HG03039 (cell line): ENCODE measurements around the gene LPCAT4.
"Not testable (repeated sequence)": the region's sequence is repeated elsewhere in the genome, so short reads cannot be mapped to it uniquely, and the experiment has no call there.

Experiments used
- ATAC-seq: cut with Tn5 transposase; IDR thresholded peaks from one replicate; pipeline ENCODE4 v1.9.1; 2021; ENCODE audit warnings: mild to moderate bottlenecking, moderate library complexity; ENCODE audit not compliant: unreplicated experiment

Gene LPCAT4

GRCh38 chr15:34364041-34364440 lies 3.0 kb downstream of the LPCAT4 start:
- ATAC-seq: no peak

- no peak for ATAC-seq
Observed at GRCh38 chr15:34362047-34362773, 4.8 kb downstream of the LPCAT4 start.

GRCh38 chr15:34361278-34361677 lies 5.7 kb downstream of the LPCAT4 start:
- ATAC-seq: no peak

- ATAC-seq: no peak
Observed at GRCh38 chr15:34360298-34360697, 6.7 kb downstream of the LPCAT4 start.

- ATAC-seq: no peak
Observed at GRCh38 chr15:34359416-34359815, 7.6 kb downstream of the LPCAT4 start.

- ATAC-seq: no peak
Observed at GRCh38 chr15:34358948-34359347, 8.0 kb downstream of the LPCAT4 start.

- no peak for ATAC-seq
Observed at GRCh38 chr15:34358367-34358766, 8.6 kb downstream of the LPCAT4 start.

GRCh38 chr15:34357653-34358052 lies 9.3 kb downstream of the LPCAT4 start:
- no peak for ATAC-seq

GRCh38 chr15:34355241-34355640 lies 11.8 kb downstream of the LPCAT4 start:
- ATAC-seq: no peak

GRCh38 chr15:34354286-34354685 lies 12.7 kb downstream of the LPCAT4 start:
- ATAC-seq: no peak

- ATAC-seq: no peak
Observed at GRCh38 chr15:34353627-34354026, 13.4 kb downstream of the LPCAT4 start.

GRCh38 chr15:34352996-34353395 lies 14.0 kb downstream of the LPCAT4 start:
- ATAC-seq: not testable (repeated sequence)

GRCh38 chr15:34349769-34350168 lies 17.2 kb downstream of the LPCAT4 start:
- ATAC-seq: no peak

- ATAC-seq: no peak
Observed at GRCh38 chr15:34348735-34349300, 18.2 kb downstream of the LPCAT4 start.

- no peak for ATAC-seq
Observed at GRCh38 chr15:34347951-34348638, 18.9 kb downstream of the LPCAT4 start.

- ATAC-seq: peak; percentile 74
Observed at GRCh38 chr15:34342737-34343575, 24.0 kb downstream of the LPCAT4 start, which contains the start of the genes NOP10 and NUTM1. TSS of gene NOP10 (minus strand) at chr15:34343136. CDS start at chr15:34343073, 63 bp downstream. TSS of gene NUTM1 (plus strand) at chr15:34343315. CDS start at chr15:34343697, 382 bp downstream.

- not testable (repeated sequence) for ATAC-seq
Observed at GRCh38 chr15:34342213-34342736, 24.7 kb downstream of the LPCAT4 start.

GRCh38 chr15:34341381-34342212 lies 25.4 kb downstream of the LPCAT4 start:
- ATAC-seq: no peak

GRCh38 chr15:34339946-34340345 lies 27.1 kb downstream of the LPCAT4 start:
- ATAC-seq: no peak

- ATAC-seq: no peak
Observed at GRCh38 chr15:34338347-34338746, 28.6 kb downstream of the LPCAT4 start.
